ENCODE results near the gene CRNKL1.

Gene CRNKL1

GRCh38 chr20:20036756-20037155 lies 15.5 kb downstream of the CRNKL1 start:
- Histone ChIP-seq H3K36me3 (peaks cover 100% of the 10 kb centered on the region in 11 experiments), H3K9ac (no peak overlapping the region), H3K4me3 (no peak overlapping the region), H3K9me3 (replicated peaks in 1 of 11) (no peaks in the 10 kb centered on the region), H4K20me1 (peaks cover 12 to 73% (median 39%) of the 10 kb centered on the region in 11 experiments; a peak in 17 of 22 replicates), H3K27ac (0 out of 22 replicates have a peak overlapping the region, but pooled peaks of 1 of the 11 experiments have one; percentile 1), H3K4me2 (peak overlapping the region in 2 of 11 experiments; percentile 16 to 32; a peak in 4 of 22 replicates), H3K27me3 (no peaks in the 10 kb centered on the region), H3K4me1 (peaks cover 0 to 16% (median 0%) of the 10 kb centered on the region in 10 experiments; a peak in 4 of 20 replicates)
- TF ChIP-seq Cebpa-rat (IDR thresholded peaks at IDR 0.05) = no peak

GRCh38 chr20:20034486-20034885 lies 17.8 kb downstream of the CRNKL1 start:
- H3K4me2 ChIP-seq = no peak overlapping the region
- no peak overlapping the region for H3K27ac ChIP-seq
- peaks cover 97 to 100% (median 98%) of the 10 kb centered on the region in 11 experiments for H3K36me3 ChIP-seq
- TF ChIP-seq Cebpa-rat (IDR thresholded peaks at IDR 0.05) = no peak
- H3K9me3 ChIP-seq (replicated peaks in 1 of 11) = no peaks in the 10 kb centered on the region
- no peak overlapping the region for H3K4me3 ChIP-seq
- H3K9ac ChIP-seq = peak overlapping the region in 1 of 11 experiments; percentile 22; a peak in 1 of 22 replicates
- H3K27me3 ChIP-seq = no peaks in the 10 kb centered on the region
- peaks cover 0 to 16% (median 0%) of the 10 kb centered on the region in 10 experiments; a peak in 4 of 20 replicates for H3K4me1 ChIP-seq
- H4K20me1 ChIP-seq = peaks cover 17 to 88% (median 41%) of the 10 kb centered on the region in 11 experiments; a peak in 19 of 22 replicates

GRCh38 chr20:20031790-20032189 lies 20.5 kb downstream of the CRNKL1 start:
- H3K27ac ChIP-seq = no peak overlapping the region
- no peaks in the 10 kb centered on the region for H3K9me3 ChIP-seq (replicated peaks in 1 of 11)
- H3K36me3 ChIP-seq = peaks cover 95 to 100% (median 98%) of the 10 kb centered on the region in 11 experiments
- H4K20me1 ChIP-seq = peaks cover 11 to 87% (median 54%) of the 10 kb centered on the region in 11 experiments; a peak in 20 of 22 replicates
- no peak overlapping the region for H3K4me2 ChIP-seq
- H3K9ac ChIP-seq = no peak overlapping the region
- H3K27me3 ChIP-seq = no peaks in the 10 kb centered on the region
- H3K4me1 ChIP-seq = peaks cover 0 to 11% (median 0%) of the 10 kb centered on the region in 10 experiments; a peak in 4 of 20 replicates
- no peak overlapping the region for H3K4me3 ChIP-seq
- no peak for TF ChIP-seq Cebpa-rat (IDR thresholded peaks at IDR 0.05)

- TF ChIP-seq Cebpa-rat (IDR thresholded peaks at IDR 0.05) = no peak
- no peaks in the 10 kb centered on the region for H3K27me3 ChIP-seq
- H3K4me1 ChIP-seq = peaks cover 0 to 25% (median 8%) of the 10 kb centered on the region in 10 experiments; a peak in 14 of 20 replicates
- peaks cover 48 to 98% (median 84%) of the 10 kb centered on the region in 11 experiments; a peak in 21 of 22 replicates for H4K20me1 ChIP-seq
- H3K9me3 ChIP-seq (replicated peaks in 1 of 11) = no peaks in the 10 kb centered on the region
- H3K27ac ChIP-seq = no peak overlapping the region
- no peak overlapping the region for H3K9ac ChIP-seq
- H3K4me2 ChIP-seq = no peak overlapping the region
- no peak overlapping the region for H3K4me3 ChIP-seq
- H3K36me3 ChIP-seq = peaks cover 92 to 100% (median 96%) of the 10 kb centered on the region in 11 experiments
Measured at GRCh38 chr20:20027284-20027683, 25.0 kb downstream of the CRNKL1 start.

- Histone ChIP-seq H3K4me1 (peaks cover 19 to 48% (median 31%) of the 10 kb centered on the region in 10 experiments), H4K20me1 (peaks cover 55 to 100% (median 89%) of the 10 kb centered on the region in 11 experiments; a peak in 21 of 22 replicates), H3K9ac (no peak overlapping the region), H3K4me3 (no peak overlapping the region), H3K9me3 (replicated peaks in 1 of 11) (no peaks in the 10 kb centered on the region), H3K4me2 (no peak overlapping the region), H3K27me3 (no peaks in the 10 kb centered on the region), H3K27ac (no peak overlapping the region), H3K36me3 (peaks cover 74 to 96% (median 92%) of the 10 kb centered on the region in 11 experiments)
- TF ChIP-seq Cebpa-rat (IDR thresholded peaks at IDR 0.05) = no peak
Measured at GRCh38 chr20:20024942-20025341, 27.3 kb downstream of the CRNKL1 start.

GRCh38 chr20:20023395-20023794 lies 28.9 kb downstream of the CRNKL1 start:
- H3K27ac ChIP-seq = peak overlapping the region in 2 of 11 experiments; percentile 44; a peak in 1 of 22 replicates
- H3K36me3 ChIP-seq = peaks cover 64 to 96% (median 90%) of the 10 kb centered on the region in 11 experiments
- H3K27me3 ChIP-seq = no peaks in the 10 kb centered on the region
- no peak for TF ChIP-seq Cebpa-rat (IDR thresholded peaks at IDR 0.05)
- no peak overlapping the region for H3K4me3 ChIP-seq
- H3K9ac ChIP-seq = no peak overlapping the region
- H3K4me1 ChIP-seq = peaks cover 34 to 64% (median 46%) of the 10 kb centered on the region in 10 experiments
- H3K9me3 ChIP-seq (replicated peaks in 1 of 11) = no peaks in the 10 kb centered on the region
- no peak overlapping the region for H3K4me2 ChIP-seq
- peaks cover 62 to 100% (median 88%) of the 10 kb centered on the region in 11 experiments; a peak in 21 of 22 replicates for H4K20me1 ChIP-seq

- H3K9me3 ChIP-seq (replicated peaks in 1 of 11) = no peaks in the 10 kb centered on the region
- H3K4me3 ChIP-seq = no peak overlapping the region
- peaks cover 39 to 67% (median 50%) of the 10 kb centered on the region in 10 experiments for H3K4me1 ChIP-seq
- H3K9ac ChIP-seq = peak overlapping the region in 5 of 11 experiments; percentile 7 to 62 (median 14); a peak in 6 of 22 replicates
- no peaks in the 10 kb centered on the region for H3K27me3 ChIP-seq
- no peak for TF ChIP-seq Cebpa-rat (IDR thresholded peaks at IDR 0.05)
- H3K36me3 ChIP-seq = peaks cover 55 to 90% (median 83%) of the 10 kb centered on the region in 11 experiments
- peaks cover 58 to 100% (median 87%) of the 10 kb centered on the region in 11 experiments; a peak in 21 of 22 replicates for H4K20me1 ChIP-seq
- H3K4me2 ChIP-seq = peak overlapping the region in 6 of 11 experiments; percentile 40 to 98 (median 96); a peak in 12 of 22 replicates
- peak overlapping the region in 9 of 11 experiments; percentile 7 to 57 (median 44); a peak in 13 of 22 replicates for H3K27ac ChIP-seq
Measured at GRCh38 chr20:20022498-20022897, 29.8 kb downstream of the CRNKL1 start.

- Histone ChIP-seq H3K9me3 (replicated peaks in 1 of 11) (no peaks in the 10 kb centered on the region), H3K9ac (peak overlapping the region in 5 of 11 experiments; percentile 4 to 62 (median 14); a peak in 8 of 22 replicates), H3K4me3 (no peak overlapping the region), H3K27ac (peak overlapping the region in 8 of 11 experiments; percentile 7 to 57 (median 46); a peak in 13 of 22 replicates), H4K20me1 (peaks cover 53 to 95% (median 81%) of the 10 kb centered on the region in 11 experiments; a peak in 21 of 22 replicates), H3K27me3 (no peaks in the 10 kb centered on the region), H3K4me2 (peak overlapping the region in 8 of 11 experiments; percentile 85 to 98 (median 94); a peak in 15 of 22 replicates), H3K36me3 (peaks cover 49 to 83% (median 76%) of the 10 kb centered on the region in 11 experiments), H3K4me1 (peaks cover 39 to 68% (median 51%) of the 10 kb centered on the region in 10 experiments)
- TF ChIP-seq Cebpa-rat (IDR thresholded peaks at IDR 0.05) = no peak
Measured at GRCh38 chr20:20021835-20022234, 30.4 kb downstream of the CRNKL1 start.

GRCh38 chr20:20020908-20021307 lies 31.4 kb downstream of the CRNKL1 start:
- Histone ChIP-seq H3K27ac (peak overlapping the region in 7 of 11 experiments; percentile 56 to 95 (median 62); a peak in 10 of 22 replicates), H3K9me3 (replicated peaks in 1 of 11) (no peaks in the 10 kb centered on the region), H3K36me3 (peaks cover 39 to 74% (median 67%) of the 10 kb centered on the region in 11 experiments), H3K4me1 (peaks cover 47 to 77% (median 59%) of the 10 kb centered on the region in 10 experiments), H3K27me3 (no peaks in the 10 kb centered on the region), H4K20me1 (peaks cover 46 to 85% (median 72%) of the 10 kb centered on the region in 11 experiments; a peak in 21 of 22 replicates), H3K4me2 (peak overlapping the region; percentile 77 to 98 (median 93); a peak in 21 of 22 replicates), H3K9ac (peak overlapping the region in 7 of 11 experiments; percentile 6 to 58 (median 43); a peak in 8 of 22 replicates), H3K4me3 (peak overlapping the region in 3 of 10 experiments; percentile 26 to 52 (median 31); a peak in 6 of 20 replicates)
- TF ChIP-seq Cebpa-rat (IDR thresholded peaks at IDR 0.05) = no peak

All from BLaER1 treated with 17β-estradiol and CSF1 and Interleukin-3, amounts not matched to agents 10 nM and 100 nM (cell line).